ENCODE data around the gene TLCD3B. TPM values are rescaled to one million over a fixed set of nuclear protein-coding genes. Genes with fewer than 3 reads are reported as not detected.
A peak's percentile ranks its signal among the peaks of the same experiment; 100 is the strongest.

TLCD3B gene
- total and polyA plus RNA-seq, 4 donors = 0.05 to 0.65 TPM; not detected in 2

DNA sequence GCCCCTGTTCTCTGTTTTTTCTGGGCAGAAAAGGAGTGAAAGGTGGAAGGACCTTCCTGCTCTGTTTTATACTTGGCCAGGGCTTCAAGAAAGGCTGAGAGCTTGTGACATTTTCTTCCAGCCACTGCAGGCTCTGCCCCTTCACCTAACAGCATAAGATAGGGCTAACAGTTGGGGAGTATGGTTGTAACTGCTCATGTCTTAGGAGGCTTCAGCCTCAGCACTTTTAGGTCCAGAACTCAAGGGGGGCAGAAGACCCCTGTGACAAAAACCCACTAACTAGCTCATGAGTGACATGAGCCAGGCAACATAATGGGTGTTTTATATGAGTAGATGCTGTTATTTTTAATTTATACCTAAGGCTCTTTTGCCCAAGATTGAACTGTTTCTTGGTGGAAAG lies 39.4 kb upstream of the TLCD3B start:
- DNase-seq (ENCODE audit: low spot score) = no peak
- Histone ChIP-seq H3K4me3 (ENCODE audit: low read depth in 1 of 3, low read length in 3 of 3) (no peak overlapping the region), H3K36me3 (ENCODE audit: control insufficient read depth in 4 of 4, insufficient read depth in 3 of 4, low read depth in 1 of 4, low read length in 3 of 4) (peaks cover 14 to 38% (median 35%) of the 10 kb centered on the region in 4 donors), H3K9ac (ENCODE audit: low read depth in 1 of 2, low read length in 2 of 2) (no peak overlapping the region), H3K4me1 (ENCODE audit: control insufficient read depth in 4 of 4, insufficient read depth in 4 of 4, low read length in 3 of 4) (peaks cover 0 to 30% (median 14%) of the 10 kb centered on the region in 4 donors), H3K27me3 (ENCODE audit: control insufficient read depth in 4 of 4, insufficient read depth in 4 of 4, low read length in 3 of 4) (no peaks in the 10 kb centered on the region), H3K9me3 (ENCODE audit: control insufficient read depth in 4 of 4, low read length in 3 of 4) (no peaks in the 10 kb centered on the region), H3K27ac (ENCODE audit: low read depth in 1 of 2, low read length in 2 of 2) (no peak overlapping the region)
- TF ChIP-seq FOXA2 (IDR thresholded peaks at IDR 0.05) (no peak), JUND (IDR thresholded peaks at IDR 0.05) (no peak), GABPA (IDR thresholded peaks at IDR 0.05 in 1 of 2, conservative IDR thresholded peaks at IDR 0.05 in 1 of 2) (no peak), HNF4G (IDR thresholded peaks at IDR 0.05) (no peak)
- TF ChIP-seq, protein P1, sequence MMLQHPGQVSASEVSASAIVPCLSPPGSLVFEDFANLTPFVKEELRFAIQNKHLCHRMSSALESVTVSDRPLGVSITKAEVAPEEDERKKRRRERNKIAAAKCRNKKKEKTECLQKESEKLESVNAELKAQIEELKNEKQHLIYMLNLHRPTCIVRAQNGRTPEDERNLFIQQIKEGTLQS (IDR thresholded peaks at IDR 0.05) = no peak
- TF ChIP-seq, protein P2, sequence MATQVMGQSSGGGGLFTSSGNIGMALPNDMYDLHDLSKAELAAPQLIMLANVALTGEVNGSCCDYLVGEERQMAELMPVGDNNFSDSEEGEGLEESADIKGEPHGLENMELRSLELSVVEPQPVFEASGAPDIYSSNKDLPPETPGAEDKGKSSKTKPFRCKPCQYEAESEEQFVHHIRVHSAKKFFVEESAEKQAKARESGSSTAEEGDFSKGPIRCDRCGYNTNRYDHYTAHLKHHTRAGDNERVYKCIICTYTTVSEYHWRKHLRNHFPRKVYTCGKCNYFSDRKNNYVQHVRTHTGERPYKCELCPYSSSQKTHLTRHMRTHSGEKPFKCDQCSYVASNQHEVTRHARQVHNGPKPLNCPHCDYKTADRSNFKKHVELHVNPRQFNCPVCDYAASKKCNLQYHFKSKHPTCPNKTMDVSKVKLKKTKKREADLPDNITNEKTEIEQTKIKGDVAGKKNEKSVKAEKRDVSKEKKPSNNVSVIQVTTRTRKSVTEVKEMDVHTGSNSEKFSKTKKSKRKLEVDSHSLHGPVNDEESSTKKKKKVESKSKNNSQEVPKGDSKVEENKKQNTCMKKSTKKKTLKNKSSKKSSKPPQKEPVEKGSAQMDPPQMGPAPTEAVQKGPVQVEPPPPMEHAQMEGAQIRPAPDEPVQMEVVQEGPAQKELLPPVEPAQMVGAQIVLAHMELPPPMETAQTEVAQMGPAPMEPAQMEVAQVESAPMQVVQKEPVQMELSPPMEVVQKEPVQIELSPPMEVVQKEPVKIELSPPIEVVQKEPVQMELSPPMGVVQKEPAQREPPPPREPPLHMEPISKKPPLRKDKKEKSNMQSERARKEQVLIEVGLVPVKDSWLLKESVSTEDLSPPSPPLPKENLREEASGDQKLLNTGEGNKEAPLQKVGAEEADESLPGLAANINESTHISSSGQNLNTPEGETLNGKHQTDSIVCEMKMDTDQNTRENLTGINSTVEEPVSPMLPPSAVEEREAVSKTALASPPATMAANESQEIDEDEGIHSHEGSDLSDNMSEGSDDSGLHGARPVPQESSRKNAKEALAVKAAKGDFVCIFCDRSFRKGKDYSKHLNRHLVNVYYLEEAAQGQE (IDR thresholded peaks at IDR 0.05) = no peak

DNA sequence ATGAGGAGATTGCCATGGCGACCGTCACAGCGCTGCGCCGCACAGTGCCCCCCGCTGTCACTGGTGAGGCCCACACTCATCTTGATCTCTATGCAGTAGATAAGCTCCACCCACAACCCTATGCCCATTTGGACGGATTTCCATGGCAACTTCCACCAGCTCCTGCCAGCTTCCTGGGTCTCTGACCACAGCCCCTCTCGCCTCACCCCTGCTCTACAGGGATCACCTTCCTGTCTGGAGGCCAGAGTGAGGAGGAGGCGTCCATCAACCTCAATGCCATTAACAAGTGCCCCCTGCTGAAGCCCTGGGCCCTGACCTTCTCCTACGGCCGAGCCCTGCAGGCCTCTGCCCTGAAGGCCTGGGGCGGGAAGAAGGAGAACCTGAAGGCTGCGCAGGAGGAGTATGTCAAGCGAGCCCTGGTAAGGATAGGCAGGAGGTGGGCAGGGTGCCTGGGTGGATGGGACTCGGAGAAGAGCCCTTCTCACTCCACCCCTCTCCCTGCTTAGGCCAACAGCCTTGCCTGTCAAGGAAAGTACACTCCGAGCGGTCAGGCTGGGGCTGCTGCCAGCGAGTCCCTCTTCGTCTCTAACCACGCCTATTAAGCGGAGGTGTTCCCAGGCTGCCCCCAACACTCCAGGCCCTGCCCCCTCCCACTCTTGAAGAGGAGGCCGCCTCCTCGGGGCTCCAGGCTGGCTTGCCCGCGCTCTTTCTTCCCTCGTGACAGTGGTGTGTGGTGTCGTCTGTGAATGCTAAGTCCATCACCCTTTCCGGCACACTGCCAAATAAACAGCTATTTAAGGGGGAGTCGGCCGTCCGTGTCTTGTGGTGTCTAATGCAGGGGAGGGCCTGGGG lies 38.8 kb upstream of the TLCD3B start:
- DNase-seq (ENCODE audit: low spot score) = no peak
- no peaks in the 10 kb centered on the region for H3K27me3 ChIP-seq (ENCODE audit: control insufficient read depth in 4 of 4, insufficient read depth in 4 of 4, low read length in 3 of 4)

DNA sequence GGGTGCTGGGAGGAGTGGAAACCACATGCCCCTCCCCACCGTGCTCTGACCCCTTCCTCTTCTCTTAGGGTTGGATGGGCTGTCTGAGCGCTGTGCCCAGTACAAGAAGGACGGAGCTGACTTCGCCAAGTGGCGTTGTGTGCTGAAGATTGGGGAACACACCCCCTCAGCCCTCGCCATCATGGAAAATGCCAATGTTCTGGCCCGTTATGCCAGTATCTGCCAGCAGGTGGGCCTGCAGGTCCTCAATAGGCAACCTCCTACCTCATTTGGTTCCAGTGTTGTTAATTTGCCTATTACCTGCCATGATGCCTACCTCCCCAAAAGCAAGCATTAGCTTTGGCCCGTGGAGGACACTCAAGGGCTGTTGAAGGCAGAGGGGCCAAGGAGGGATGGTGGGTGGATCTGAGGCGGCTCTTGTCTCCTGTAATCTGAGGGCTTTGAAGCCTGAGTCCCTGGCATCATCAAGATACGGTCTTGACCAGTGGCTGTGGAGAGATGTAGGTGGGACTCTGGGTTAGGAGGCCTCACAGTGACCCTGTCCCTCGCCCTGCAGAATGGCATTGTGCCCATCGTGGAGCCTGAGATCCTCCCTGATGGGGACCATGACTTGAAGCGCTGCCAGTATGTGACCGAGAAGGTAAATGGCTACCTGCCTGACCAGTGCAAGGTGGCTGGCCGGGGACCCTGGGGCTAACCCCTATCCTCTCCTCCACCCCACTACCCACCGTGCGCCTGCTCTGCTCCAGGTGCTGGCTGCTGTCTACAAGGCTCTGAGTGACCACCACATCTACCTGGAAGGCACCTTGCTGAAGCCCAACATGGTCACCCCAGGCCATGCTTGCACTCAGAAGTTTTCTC lies 37.9 kb upstream of the TLCD3B start:
- no peaks in the 10 kb centered on the region for H3K27me3 ChIP-seq (ENCODE audit: control insufficient read depth in 4 of 4, insufficient read depth in 4 of 4, low read length in 3 of 4)
- H3K27ac ChIP-seq (ENCODE audit: low read depth in 1 of 2, low read length in 2 of 2) = no peak overlapping the region
- H3K4me1 ChIP-seq (ENCODE audit: control insufficient read depth in 4 of 4, insufficient read depth in 4 of 4, low read length in 3 of 4) = peaks cover 0 to 29% (median 10%) of the 10 kb centered on the region in 4 donors
- H3K36me3 ChIP-seq (ENCODE audit: control insufficient read depth in 4 of 4, insufficient read depth in 3 of 4, low read depth in 1 of 4, low read length in 3 of 4) = peaks cover 14 to 38% (median 35%) of the 10 kb centered on the region in 4 donors
- no peak overlapping the region for H3K9ac ChIP-seq (ENCODE audit: low read depth in 1 of 2, low read length in 2 of 2)
- no peak for TF ChIP-seq GABPA (IDR thresholded peaks at IDR 0.05 in 1 of 2, conservative IDR thresholded peaks at IDR 0.05 in 1 of 2)
- TF ChIP-seq, protein P3, sequence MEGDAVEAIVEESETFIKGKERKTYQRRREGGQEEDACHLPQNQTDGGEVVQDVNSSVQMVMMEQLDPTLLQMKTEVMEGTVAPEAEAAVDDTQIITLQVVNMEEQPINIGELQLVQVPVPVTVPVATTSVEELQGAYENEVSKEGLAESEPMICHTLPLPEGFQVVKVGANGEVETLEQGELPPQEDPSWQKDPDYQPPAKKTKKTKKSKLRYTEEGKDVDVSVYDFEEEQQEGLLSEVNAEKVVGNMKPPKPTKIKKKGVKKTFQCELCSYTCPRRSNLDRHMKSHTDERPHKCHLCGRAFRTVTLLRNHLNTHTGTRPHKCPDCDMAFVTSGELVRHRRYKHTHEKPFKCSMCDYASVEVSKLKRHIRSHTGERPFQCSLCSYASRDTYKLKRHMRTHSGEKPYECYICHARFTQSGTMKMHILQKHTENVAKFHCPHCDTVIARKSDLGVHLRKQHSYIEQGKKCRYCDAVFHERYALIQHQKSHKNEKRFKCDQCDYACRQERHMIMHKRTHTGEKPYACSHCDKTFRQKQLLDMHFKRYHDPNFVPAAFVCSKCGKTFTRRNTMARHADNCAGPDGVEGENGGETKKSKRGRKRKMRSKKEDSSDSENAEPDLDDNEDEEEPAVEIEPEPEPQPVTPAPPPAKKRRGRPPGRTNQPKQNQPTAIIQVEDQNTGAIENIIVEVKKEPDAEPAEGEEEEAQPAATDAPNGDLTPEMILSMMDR (IDR thresholded peaks at IDR 0.05; ENCODE audit: low read depth, low read length, missing input control) = peak; percentile 30
- no peak for TF ChIP-seq RXRA (IDR thresholded peaks at IDR 0.05)
- TF ChIP-seq RAD21 (IDR thresholded peaks at IDR 0.05) = peak in 1 of 2 donors; percentile 55
- TF ChIP-seq, protein P4, sequence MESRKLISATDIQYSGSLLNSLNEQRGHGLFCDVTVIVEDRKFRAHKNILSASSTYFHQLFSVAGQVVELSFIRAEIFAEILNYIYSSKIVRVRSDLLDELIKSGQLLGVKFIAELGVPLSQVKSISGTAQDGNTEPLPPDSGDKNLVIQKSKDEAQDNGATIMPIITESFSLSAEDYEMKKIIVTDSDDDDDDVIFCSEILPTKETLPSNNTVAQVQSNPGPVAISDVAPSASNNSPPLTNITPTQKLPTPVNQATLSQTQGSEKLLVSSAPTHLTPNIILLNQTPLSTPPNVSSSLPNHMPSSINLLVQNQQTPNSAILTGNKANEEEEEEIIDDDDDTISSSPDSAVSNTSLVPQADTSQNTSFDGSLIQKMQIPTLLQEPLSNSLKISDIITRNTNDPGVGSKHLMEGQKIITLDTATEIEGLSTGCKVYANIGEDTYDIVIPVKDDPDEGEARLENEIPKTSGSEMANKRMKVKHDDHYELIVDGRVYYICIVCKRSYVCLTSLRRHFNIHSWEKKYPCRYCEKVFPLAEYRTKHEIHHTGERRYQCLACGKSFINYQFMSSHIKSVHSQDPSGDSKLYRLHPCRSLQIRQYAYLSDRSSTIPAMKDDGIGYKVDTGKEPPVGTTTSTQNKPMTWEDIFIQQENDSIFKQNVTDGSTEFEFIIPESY (IDR thresholded peaks at IDR 0.05) = no peak
- no peak for TF ChIP-seq HNF4G (IDR thresholded peaks at IDR 0.05)
- no peak for TF ChIP-seq FOXA1 (IDR thresholded peaks at IDR 0.05)
- TF ChIP-seq JUND (IDR thresholded peaks at IDR 0.05) = no peak
- DNase-seq (ENCODE audit: low spot score) = no peak
- no peak overlapping the region for H3K4me3 ChIP-seq (ENCODE audit: low read depth in 1 of 3, low read length in 3 of 3)
- WGBS = 87% methylated on average over 17 of the region's 17 CpGs
- no peaks in the 10 kb centered on the region for H3K9me3 ChIP-seq (ENCODE audit: control insufficient read depth in 4 of 4, low read length in 3 of 4)

More for the DNA sequence above, 38.8 kb upstream of the TLCD3B start:
- H3K4me3 ChIP-seq (ENCODE audit: low read depth in 1 of 3, low read length in 3 of 3) = no peak overlapping the region
- WGBS = 87% methylated on average over 31 of the region's 31 CpGs
- no peak overlapping the region for H3K9ac ChIP-seq (ENCODE audit: low read depth in 1 of 2, low read length in 2 of 2)
- H3K4me1 ChIP-seq (ENCODE audit: control insufficient read depth in 4 of 4, insufficient read depth in 4 of 4, low read length in 3 of 4) = peaks cover 0 to 29% (median 11%) of the 10 kb centered on the region in 4 donors
- H3K27ac ChIP-seq (ENCODE audit: low read depth in 1 of 2, low read length in 2 of 2) = no peak overlapping the region
- H3K9me3 ChIP-seq (ENCODE audit: control insufficient read depth in 4 of 4, low read length in 3 of 4) = no peaks in the 10 kb centered on the region
- TF ChIP-seq FOXA1 (IDR thresholded peaks at IDR 0.05) = no peak
- peaks cover 14 to 38% (median 35%) of the 10 kb centered on the region in 4 donors for H3K36me3 ChIP-seq (ENCODE audit: control insufficient read depth in 4 of 4, insufficient read depth in 3 of 4, low read depth in 1 of 4, low read length in 3 of 4)
